Endothelial cell of umbilical vein (primary cell): Measurements from ENCODE around the gene MAST4. TPM values are rescaled to one million over a fixed set of nuclear protein-coding genes. Genes with fewer than 3 reads are reported as not detected.

Experiments used
- BruUV-seq: library from RNA; stranded (reverse); fragments of 400-500 nt; replicated peaks from 2 replicates; lab custom pipeline; 2021; lab: Mats Ljungman, UMichigan
- CTCF ChIA-PET: fragments of 300-600, 350-600 bp; sonication (Branson Sonifier 250); formaldehyde crosslinking; loops from one replicate; lab custom pipeline; 2021; ENCODE audit warnings: antibody characterized with exemption, inconsistent platforms; lab: Charles Lee
- POLR2A ChIA-PET: fragments of 300-600, 350-600 bp; sonication (Branson Sonifier 250); formaldehyde crosslinking; loops from one replicate; lab custom pipeline; 2021; ENCODE audit warnings: antibody characterized with exemption, inconsistent platforms; lab: Charles Lee
- DNase-seq: peaks from one replicate; pipeline ENCODE4 v3.0.0-alpha.2; 2011; ENCODE audit warnings: low read depth, low spot score
- FAIRE-seq: peaks from 2 replicates; lab custom pipeline; 2011; peaks lifted over from hg19 to GRCh38; lab: Jason Lieb, UNC
- H2AFZ ChIP-seq: 2 replicates; pipeline ENCODE4 v1.6.0; 2012; ENCODE audit warnings: low read depth, low read length, control low read depth, inconsistent platforms
- H3K27ac ChIP-seq: 2 replicates; pipeline ENCODE4 v1.5.1; 2011; ENCODE audit warnings: low read depth, mild to moderate bottlenecking, control low read depth, low read length, moderate library complexity; ENCODE audit not compliant: insufficient read depth
- H3K27me3 ChIP-seq, 2 experiments: 2 replicates each; pipeline versions ENCODE4 v1.6.0 to v1.6.1; 2011; ENCODE audit warnings: low read length in 2 of 2, mixed read lengths in 1 of 2; ENCODE audit not compliant: control insufficient read depth in 2 of 2, insufficient read depth in 2 of 2
- H3K36me3 ChIP-seq, 2 experiments: 2 replicates in 1 of 2; 3 replicates in 1 of 2; pipeline ENCODE4 v1.5.1; 2011; ENCODE audit warnings: low read length in 2 of 2, mild to moderate bottlenecking in 1 of 2, moderate library complexity in 1 of 2; ENCODE audit not compliant: control insufficient read depth in 2 of 2, insufficient read depth in 2 of 2; ENCODE audit errors: extremely low read depth in 1 of 2
- H3K4me1 ChIP-seq: 3 replicates; pipeline ENCODE4 v1.5.1; 2011; ENCODE audit warnings: mild to moderate bottlenecking, low read length; ENCODE audit not compliant: control insufficient read depth, insufficient read depth; ENCODE audit errors: extremely low read depth
- H3K4me2 ChIP-seq: 2 replicates; pipeline ENCODE4 v1.6.1; 2011; ENCODE audit warnings: low read length, control low read depth, mixed read lengths; ENCODE audit not compliant: insufficient read depth
- H3K4me3 ChIP-seq, 3 experiments: fragments of 200-600 bp in 1 of 3; sonication (generic), shearing (Covaris generic) in 1 of 3; replicated peaks in 1 of 3; 2 replicates each; pipeline ENCODE4 v1.5.1; 2011 to 2016; ENCODE audit warnings: control low read depth in 3 of 3, low read length in 3 of 3, mild to moderate bottlenecking in 2 of 3, inconsistent platforms in 1 of 3, low read depth in 1 of 3, moderate library complexity in 1 of 3; ENCODE audit not compliant: insufficient read depth in 1 of 3
- H3K79me2 ChIP-seq: 2 replicates; pipeline ENCODE4 v1.6.0; 2012; ENCODE audit warnings: low read length, inconsistent platforms; ENCODE audit not compliant: control insufficient read depth, insufficient read depth
- H3K9ac ChIP-seq: replicated peaks from 2 replicates; pipeline ENCODE3; 2011; ENCODE audit warnings: low read length, control low read depth; ENCODE audit not compliant: insufficient read depth; ENCODE audit errors: extremely low read depth
- H3K9me1 ChIP-seq: replicated peaks from 3 replicates; pipeline ENCODE4 v1.6.0; 2011; ENCODE audit warnings: mild to moderate bottlenecking, low read length; ENCODE audit not compliant: control insufficient read depth, insufficient read depth; ENCODE audit errors: extremely low read depth
- H3K9me3 ChIP-seq: replicated peaks from 2 replicates; pipeline ENCODE4 v1.5.1; 2012; ENCODE audit warnings: low read length, inconsistent platforms; ENCODE audit not compliant: control insufficient read depth, insufficient read depth
- H4K20me1 ChIP-seq: replicated peaks from 2 replicates; pipeline ENCODE3; 2011; ENCODE audit warnings: mild to moderate bottlenecking, low read length; ENCODE audit not compliant: control insufficient read depth, insufficient read depth; ENCODE audit errors: extremely low read depth
- EZH2 ChIP-seq: IDR thresholded peaks from 2 replicates; pipeline ENCODE4 v1.6.1; 2012; ENCODE audit warnings: borderline replicate concordance, low read depth, mild to moderate bottlenecking, moderate library complexity, low read length, inconsistent platforms; ENCODE audit not compliant: severe bottlenecking
- FOS ChIP-seq: IDR thresholded peaks from 2 replicates; pipeline ENCODE4 v1.6.1; 2011; ENCODE audit warnings: mild to moderate bottlenecking, low read length, moderate library complexity, borderline replicate concordance; ENCODE audit not compliant: insufficient read depth
- GATA2 ChIP-seq: IDR thresholded peaks from 2 replicates; pipeline ENCODE4 v1.7.0; 2011; ENCODE audit warnings: low read depth, mild to moderate bottlenecking, moderate library complexity, mixed read lengths, low read length; ENCODE audit not compliant: insufficient read length, insufficient read depth
- JUN ChIP-seq: IDR thresholded peaks from 2 replicates; pipeline ENCODE4 v1.6.1; 2011; ENCODE audit warnings: borderline replicate concordance, low read depth; ENCODE audit not compliant: insufficient read length, insufficient read depth
- MYC ChIP-seq: IDR thresholded peaks from one replicate; pipeline ENCODE4 v1.6.1; 2011; ENCODE audit warnings: mild to moderate bottlenecking, low read depth, low read length
- POLR2A ChIP-seq: IDR thresholded peaks from 2 replicates; pipeline ENCODE4 v1.6.1; 2012; ENCODE audit warnings: low read depth, mild to moderate bottlenecking, control low read depth, low read length
- POLR2AphosphoS5 ChIP-seq: IDR thresholded peaks from 2 replicates; pipeline ENCODE4 v1.6.1; 2012; ENCODE audit warnings: low read depth, mild to moderate bottlenecking, control low read depth, low read length, moderate library complexity; ENCODE audit not compliant: insufficient read depth
- dilution Hi-C: fragments of 300-500 bp; cut with MboI; formaldehyde crosslinking; loops from one replicate; pipeline ENCODE4 v1.15.0; 2019; ENCODE audit warnings: low sequenced_read_pairs; ENCODE audit not compliant: extremely low pct_ligation_motif_present
- intact Hi-C: fragments of 100-400 bp; cut with micrococcal nuclease; formaldehyde crosslinking; loops from one replicate; pipeline ENCODE4 v1.10.0; 2022
- polyA plus RNA-seq, 4 experiments: library from polyadenylated mRNA; depleted of rRNA in 3 of 4; stranded (reverse) in 3 of 4; unstranded in 1 of 4; fragments of >200 nt; gene quantifications; 2 replicates each; pipeline versions ENCODE4 v1.2.1 to v1.2.3, GENCODE V29; 2011 to 2012; ENCODE audit warnings: missing spikeins in 1 of 4
- total RNA-seq: library from RNA; stranded (reverse); gene quantifications from 2 replicates; pipeline ENCODE4 v1.2.3, GENCODE V29; 2021
- TF ChIP-seq, protein P1 (sequence below), 2 donors: IDR thresholded peaks; 1 replicate in 1 of 2; 2 replicates in 1 of 2; pipeline ENCODE4 v1.5.1; 2011; ENCODE audit warnings: low read length in 2 of 2, mild to moderate bottlenecking in 2 of 2, moderate library complexity in 2 of 2, control low read depth in 1 of 2, inconsistent platforms in 1 of 2, low read depth in 1 of 2; ENCODE audit not compliant: insufficient read depth in 1 of 2; ENCODE audit errors: extremely low read depth in 1 of 2
- TF ChIP-seq, protein P2 (sequence below): IDR thresholded peaks from 2 replicates; pipeline ENCODE4 v1.6.1; 2011; ENCODE audit not compliant: insufficient read depth, insufficient read length

The MAST4 gene
- total and polyA plus RNA-seq, 2 donors (not counting 3 experiments of a cell fraction or from before 2014, with no cell fraction given), result 40.2 to 116 TPM

- Histone ChIP-seq H3K9me3 (no peaks in the 10 kb centered on the region), H3K4me3 (no peak overlapping the region), H3K4me2 (no peak overlapping the region), H3K9ac (no peak overlapping the region), H3K36me3 (no peaks in the 10 kb centered on the region), H3K27me3 (no peaks in the 10 kb centered on the region), H3K4me1 (no peaks in the 10 kb centered on the region), H3K79me2 (no peaks in the 10 kb centered on the region), H4K20me1 (no peaks in the 10 kb centered on the region), H2AFZ (no peak overlapping the region), H3K27ac (no peak overlapping the region), H3K9me1 (no peaks in the 10 kb centered on the region)
- dilution Hi-C loops, result no loop called here
- TF ChIP-seq JUN (no peak), POLR2AphosphoS5 (no peak), GATA2 (no peak), EZH2 (no peak), FOS (no peak), MYC (no peak), POLR2A (no peak)
- TF ChIP-seq, protein P1, sequence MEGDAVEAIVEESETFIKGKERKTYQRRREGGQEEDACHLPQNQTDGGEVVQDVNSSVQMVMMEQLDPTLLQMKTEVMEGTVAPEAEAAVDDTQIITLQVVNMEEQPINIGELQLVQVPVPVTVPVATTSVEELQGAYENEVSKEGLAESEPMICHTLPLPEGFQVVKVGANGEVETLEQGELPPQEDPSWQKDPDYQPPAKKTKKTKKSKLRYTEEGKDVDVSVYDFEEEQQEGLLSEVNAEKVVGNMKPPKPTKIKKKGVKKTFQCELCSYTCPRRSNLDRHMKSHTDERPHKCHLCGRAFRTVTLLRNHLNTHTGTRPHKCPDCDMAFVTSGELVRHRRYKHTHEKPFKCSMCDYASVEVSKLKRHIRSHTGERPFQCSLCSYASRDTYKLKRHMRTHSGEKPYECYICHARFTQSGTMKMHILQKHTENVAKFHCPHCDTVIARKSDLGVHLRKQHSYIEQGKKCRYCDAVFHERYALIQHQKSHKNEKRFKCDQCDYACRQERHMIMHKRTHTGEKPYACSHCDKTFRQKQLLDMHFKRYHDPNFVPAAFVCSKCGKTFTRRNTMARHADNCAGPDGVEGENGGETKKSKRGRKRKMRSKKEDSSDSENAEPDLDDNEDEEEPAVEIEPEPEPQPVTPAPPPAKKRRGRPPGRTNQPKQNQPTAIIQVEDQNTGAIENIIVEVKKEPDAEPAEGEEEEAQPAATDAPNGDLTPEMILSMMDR (IDR thresholded peaks at IDR 0.05; ENCODE audit: extremely low read depth in 1 of 2, insufficient read depth in 1 of 2, low read depth in 1 of 2, low read length in 2 of 2), result no peak
- TF ChIP-seq, protein P2, sequence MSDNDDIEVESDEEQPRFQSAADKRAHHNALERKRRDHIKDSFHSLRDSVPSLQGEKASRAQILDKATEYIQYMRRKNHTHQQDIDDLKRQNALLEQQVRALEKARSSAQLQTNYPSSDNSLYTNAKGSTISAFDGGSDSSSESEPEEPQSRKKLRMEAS, result no peak
- ChIA-PET CTCF (interaction anchor here (1.5 kb wide), 1 partner anchor 10 kb away, joined by 3 read pairs; no protein-coding TSS in a partner anchor), POLR2A (no interaction called here)
- FAIRE-seq (no peak), DNase-seq (no peak)
- intact Hi-C loops, result no loop called here
- no TSS peak for BruUV-seq
Measured at GRCh38 chr5:66993882-66994281, 397.7 kb downstream of the MAST4 start.
